K562 (cell line): ENCODE measurements around the gene CRYBB1. TPM values are rescaled to one million over a fixed set of nuclear protein-coding genes. Genes with fewer than 3 reads are reported as not detected.

ENCODE experiments used
- ATAC-seq: fragments of 200-7000 bp; cut with Tn5 transposase; 3 replicates; pipeline ENCODE4 v1.9.1; 2020; ENCODE audit warnings: moderate library complexity
- BruUV-seq: library from RNA; stranded (reverse); fragments of 400-500 nt; replicated peaks from 2 replicates; lab custom pipeline; 2021; lab: Mats Ljungman, UMichigan
- CTCF ChIA-PET: fragments of 300-600 bp; formaldehyde crosslinking; extraction: SDS; loops from one replicate; lab custom pipeline; 2021; ENCODE audit warnings: low intra/inter-chr PET ratio; lab: Yijun Ruan, JAX
- POLR2A ChIA-PET: fragments of 300-600, 350-650 bp; sonication (Branson Sonifier 250); formaldehyde crosslinking; extraction: SDS; loops from one replicate; lab custom pipeline; 2021; ENCODE audit warnings: antibody characterized with exemption, inconsistent platforms; lab: Yijun Ruan, JAX
- DNase-seq, 4 experiments: peaks; one replicate each; pipeline versions ENCODE4 v3.0.0 to v3.0.0-alpha.2; 2011 to 2018; ENCODE audit warnings: low spot score in 3 of 4, mixed read lengths in 3 of 4; ENCODE audit errors: extremely low read depth in 1 of 4
- FAIRE-seq: peaks from 2 replicates; lab custom pipeline; 2011; peaks lifted over from hg19 to GRCh38; lab: Jason Lieb, UNC
- H2AFZ ChIP-seq: 2 replicates; pipeline ENCODE4 v1.6.0; 2011; ENCODE audit warnings: low read depth, low read length, control low read depth, inconsistent platforms
- H3K27ac ChIP-seq: fragments of 200-600 bp; 3 replicates; pipeline ENCODE4 v1.8.0; 2011; ENCODE audit warnings: low read depth, mild to moderate bottlenecking, control low read depth, inconsistent platforms, low read length, moderate library complexity, mixed read lengths; ENCODE audit errors: extremely low read depth
- H3K27me3 ChIP-seq, 2 experiments: fragments of 300-600 bp in 1 of 2; 2 replicates in 1 of 2; 3 replicates in 1 of 2; pipeline versions ENCODE4 v1.6.0 to v1.8.0; 2011; ENCODE audit warnings: inconsistent platforms in 2 of 2, low read length in 2 of 2, mild to moderate bottlenecking in 1 of 2, mixed read lengths in 1 of 2, moderate library complexity in 1 of 2; ENCODE audit not compliant: control insufficient read depth in 2 of 2, insufficient read depth in 2 of 2
- H3K36me3 ChIP-seq: fragments of 300-600 bp; 3 replicates; pipeline ENCODE4 v1.8.0; 2011; ENCODE audit warnings: mild to moderate bottlenecking, low read length, inconsistent platforms; ENCODE audit not compliant: control insufficient read depth, insufficient read depth
- H3K4me1 ChIP-seq, 2 experiments: fragments of 200-600 bp in 1 of 2; replicated peaks in 1 of 2; 2 replicates in 1 of 2; 3 replicates in 1 of 2; pipeline versions ENCODE4 v1.5.1 to v1.8.0; 2011; ENCODE audit warnings: inconsistent platforms in 2 of 2, low read length in 2 of 2, mild to moderate bottlenecking in 1 of 2, mixed read lengths in 1 of 2, moderate library complexity in 1 of 2; ENCODE audit not compliant: control insufficient read depth in 2 of 2, insufficient read depth in 2 of 2
- H3K4me2 ChIP-seq: 2 replicates; pipeline ENCODE4 v1.6.1; 2011; ENCODE audit warnings: low read length, control low read depth, inconsistent platforms, mixed read lengths; ENCODE audit not compliant: insufficient read depth
- H3K4me3 ChIP-seq: fragments of 200-600 bp; sonication (generic), shearing (Covaris generic); 2 replicates; pipeline ENCODE4 v1.5.1; 2016; ENCODE audit warnings: control low read depth, inconsistent platforms
- H3K79me2 ChIP-seq: fragments of 200-600 bp; 3 replicates; pipeline ENCODE4 v1.8.0; 2011; ENCODE audit warnings: low read length, inconsistent platforms; ENCODE audit not compliant: control insufficient read depth, insufficient read depth
- H3K9ac ChIP-seq, 2 experiments: 2 replicates each; pipeline versions ENCODE4 v1.6.0 to v1.6.1; 2011; ENCODE audit warnings: low read depth in 2 of 2, low read length in 2 of 2, control low read depth in 1 of 2, inconsistent platforms in 1 of 2, mild to moderate bottlenecking in 1 of 2, mixed read lengths in 1 of 2; ENCODE audit not compliant: insufficient read depth in 1 of 2
- H3K9me1 ChIP-seq: one replicate; pipeline ENCODE4 v1.6.0; 2011; ENCODE audit warnings: inconsistent platforms, mild to moderate bottlenecking, low read length, moderate library complexity; ENCODE audit not compliant: control insufficient read depth, insufficient read depth
- H3K9me3 ChIP-seq: replicated peaks from 2 replicates; pipeline ENCODE4 v1.5.1; 2011; ENCODE audit warnings: low read depth, low read length, inconsistent platforms; ENCODE audit not compliant: control insufficient read depth, insufficient read depth
- H4K20me1 ChIP-seq: replicated peaks from 2 replicates; pipeline ENCODE4 v1.6.1; 2011; ENCODE audit warnings: low read length, inconsistent platforms, mixed read lengths; ENCODE audit not compliant: control insufficient read depth, insufficient read depth
- ARID1B ChIP-seq: fragments of 450-650 bp; IDR thresholded peaks from 2 replicates; pipeline ENCODE4 v1.6.1; 2016; ENCODE audit warnings: antibody characterized with exemption, mild to moderate bottlenecking, inconsistent platforms
- CHCHD3 ChIP-seq: fragments of 250-450 bp; sonication (Bioruptor Pico); IDR thresholded peaks from 2 replicates; pipeline ENCODE4 v2.1.2; 2022; ENCODE audit warnings: mild to moderate bottlenecking
- DDX20 ChIP-seq: fragments of 450-650 bp; IDR thresholded peaks from 2 replicates; pipeline ENCODE4 v1.6.1; 2016; ENCODE audit warnings: missing genetic modification characterization, low read depth, mild to moderate bottlenecking, missing compliant biosample characterization, moderate library complexity
- DPF2 ChIP-seq: fragments of 450-650 bp; IDR thresholded peaks from 2 replicates; pipeline ENCODE4 v1.6.1; 2016
- KDM1A ChIP-seq, 2 experiments: fragments of 450-650 bp; IDR thresholded peaks; 2 replicates each; pipeline ENCODE4 v1.6.1; 2016; ENCODE audit warnings: mild to moderate bottlenecking in 2 of 2
- KLF1 ChIP-seq: fragments of 450-650 bp; IDR thresholded peaks from 2 replicates; pipeline ENCODE4 v1.6.1; 2016; ENCODE audit warnings: missing genetic modification characterization, missing compliant biosample characterization
- MAFK ChIP-seq: IDR thresholded peaks from 2 replicates; pipeline ENCODE4 v1.6.1; 2011; ENCODE audit warnings: low read length, improper control_type of control experiment
- MED1 ChIP-seq: sonication (generic); formaldehyde crosslinking; IDR thresholded peaks from 2 replicates; pipeline ENCODE4 v1.8.1; 2023; ENCODE audit warnings: missing genetic modification reagents, borderline replicate concordance
- MTA3 ChIP-seq: fragments of 450-650 bp; formaldehyde crosslinking; IDR thresholded peaks from 2 replicates; pipeline ENCODE4 v1.6.1; 2017; ENCODE audit warnings: mild to moderate bottlenecking, borderline replicate concordance
- NELFE ChIP-seq: IDR thresholded peaks from 2 replicates; pipeline ENCODE4 v1.6.1; 2011; ENCODE audit warnings: mild to moderate bottlenecking; ENCODE audit not compliant: insufficient read depth, insufficient read length
- TEAD1 ChIP-seq, 2 experiments: fragments of 450-650 bp in 1 of 2; sonication (generic) in 1 of 2; formaldehyde crosslinking; IDR thresholded peaks; 2 replicates each; pipeline versions ENCODE4 v1.4.0 to v1.8.0; 2020 to 2022; ENCODE audit warnings: mild to moderate bottlenecking in 2 of 2, missing genetic modification reagents in 1 of 2
- ZNF12 ChIP-seq: sonication (generic); formaldehyde crosslinking; IDR thresholded peaks from 2 replicates; pipeline ENCODE4 v1.4.0; 2020; ENCODE audit warnings: mild to moderate bottlenecking, missing genetic modification reagents
- ZNF134 ChIP-seq: fragments of 250-450 bp; sonication (Bioruptor Pico); conservative IDR thresholded peaks from 2 replicates; pipeline ENCODE4 v1.4.0; 2020
- ZNF212 ChIP-seq: fragments of 450-650 bp; formaldehyde crosslinking; IDR thresholded peaks from 2 replicates; pipeline ENCODE4 v1.4.0; 2020; ENCODE audit warnings: mild to moderate bottlenecking
- ZNF224 ChIP-seq: sonication (generic); formaldehyde crosslinking; IDR thresholded peaks from 2 replicates; pipeline ENCODE4 v1.8.0; 2022; ENCODE audit warnings: mild to moderate bottlenecking, missing genetic modification reagents
- WGBS: fragments of 100-300 bp; shearing (Covaris generic); methylation state at CpG from one replicate; pipeline ENCODE4 v1.1.6; 2016; ENCODE audit warnings: low coverage, mixed read lengths; ENCODE audit not compliant: insufficient coverage; ENCODE audit errors: missing lambda C conversion rate; 5-methylcytosine and 5-hydroxymethylcytosine counted together
- in situ Hi-C: fragments of 300-500 bp; cut with MboI; formaldehyde crosslinking; loops from 4 replicates; pipeline ENCODE4 v1.15.0; 2018; ENCODE audit warnings: inconsistent platforms, mixed read lengths
- intact Hi-C: fragments of 100-400 bp; cut with micrococcal nuclease; formaldehyde crosslinking; loops from 2 replicates; pipeline ENCODE4 v1.14.2; 2022
- polyA plus RNA-seq, 8 experiments: library from polyadenylated mRNA; depleted of rRNA in 4 of 8; stranded (reverse) in 5 of 8; unstranded in 3 of 8; fragments of >200 nt; fragmentation: Nextera tagmentation in 2 of 8; fragmentation: Illumina TruSeq in 1 of 8; extraction: Ambion mirVana in 2 of 8; extraction: Trizol in 1 of 8; gene quantifications; 2 replicates each; pipeline versions ENCODE4 v1.2.1 to v1.2.3, GENCODE V29; 2011 to 2014; ENCODE audit warnings: inconsistent platforms in 1 of 8, missing spikeins in 1 of 8
- total RNA-seq, 7 experiments: library from RNA; depleted of rRNA in 6 of 7; stranded (reverse); fragments of >200 nt in 6 of 7; fragmentation: Illumina TruSeq in 2 of 7; extraction: Trizol in 2 of 7; gene quantifications; 2 replicates each; pipeline versions ENCODE4 v1.2.1 to v1.2.3, GENCODE V29; 2011 to 2021; ENCODE audit warnings: low replicate concordance in 1 of 7
- TF ChIP-seq, protein P1 (sequence below): IDR thresholded peaks from 2 replicates; pipeline ENCODE4 v1.6.1; 2011; ENCODE audit not compliant: insufficient read length; ENCODE audit errors: extremely low read depth

CRYBB1 gene
- total and polyA plus RNA-seq, 9 of the 15 experiments (the other 6 are each of a cell fraction or from before 2014, with no cell fraction given) = 0.16 to 0.45 (median 0.33) TPM; not detected in 2

GRCh38 chr22:26634189-26634588 is 16.4 kb upstream of the CRYBB1 start:
- Histone ChIP-seq H3K79me2 (peaks cover 7% of the 10 kb centered on the region; the same call in 1 of the 3 replicates), H3K4me1 (peaks cover 20 to 37% of the 10 kb centered on the region in 2 experiments), H3K4me2 (no peak overlapping the region), H3K36me3 (no peaks in the 10 kb centered on the region), H3K27ac (peak overlapping the region; percentile 87), H3K27me3 (no peaks in the 10 kb centered on the region), H3K9ac (no peak overlapping the region; a peak in 1 of 4 replicates), H3K4me3 (no peak overlapping the region), H2AFZ (no peak overlapping the region), H3K9me3 (no peaks in the 10 kb centered on the region), H4K20me1 (no peaks in the 10 kb centered on the region), H3K9me1 (peaks cover 4% of the 10 kb centered on the region)
- CTCF ChIA-PET = no interaction called here
- TF ChIP-seq KDM1A (IDR thresholded peaks at IDR 0.05) = no peak
- TF ChIP-seq ZNF12 (CRISPR knock-in tag) = peak; percentile 95
- POLR2A ChIA-PET = no interaction called here
- ATAC-seq (no peak), DNase-seq (no peak), FAIRE-seq (no peak)
- 60% methylated on average over 1 of the region's 3 CpGs for WGBS
- BruUV-seq = no TSS peak
- intact Hi-C loops = no loop called here
- in situ Hi-C loops = no loop called here

GRCh38 chr22:26632422-26633155 is 14.8 kb upstream of the CRYBB1 start:
- peak overlapping the region; percentile 87 for H3K27ac ChIP-seq
- BruUV-seq = TSS peak; percentile 73
- peak overlapping the region in 1 of 2 experiments; percentile 57; a peak in 2 of 4 replicates for H3K9ac ChIP-seq
- peak overlapping the region; percentile 63 for H2AFZ ChIP-seq
- H3K4me2 ChIP-seq = peak overlapping the region; percentile 77
- FAIRE-seq (peak; percentile 94), ATAC-seq (peak; percentile 88), DNase-seq (peak; percentile 85 to 90 (median 86))
- H3K36me3 ChIP-seq = no peaks in the 10 kb centered on the region
- H3K9me3 ChIP-seq = peaks cover 2% of the 10 kb centered on the region; the same call in 1 of the 2 replicates
- 0% methylated on average over 8 of the region's 8 CpGs for WGBS
- H3K9me1 ChIP-seq = peaks cover 4% of the 10 kb centered on the region
- peaks cover 7% of the 10 kb centered on the region; the same call in 1 of the 3 replicates for H3K79me2 ChIP-seq
- H3K4me1 ChIP-seq = peaks cover 20 to 49% of the 10 kb centered on the region in 2 experiments
- no peaks in the 10 kb centered on the region for H3K27me3 ChIP-seq
- peak overlapping the region; percentile 15; the same call in 1 of the 2 replicates for H3K4me3 ChIP-seq
- ChIA-PET CTCF (no interaction called here), POLR2A (interaction anchor here (0.6 to 1.9 kb wide), 4 partner anchors 9 to 113 kb away, joined by 3 to 12 read pairs (median 3); partner anchors contain the start of genes CRYBA4 and TPST2)
- in situ Hi-C loops = no loop called here
- H4K20me1 ChIP-seq = no peaks in the 10 kb centered on the region
- intact Hi-C loops = no loop called here
- TF ChIP-seq ZNF134 = no peak
- TF ChIP-seq NELFE = no peak
- TF ChIP-seq KLF1 = peak; percentile 63; the same call in 1 of the 2 replicates
- TF ChIP-seq, protein P1, sequence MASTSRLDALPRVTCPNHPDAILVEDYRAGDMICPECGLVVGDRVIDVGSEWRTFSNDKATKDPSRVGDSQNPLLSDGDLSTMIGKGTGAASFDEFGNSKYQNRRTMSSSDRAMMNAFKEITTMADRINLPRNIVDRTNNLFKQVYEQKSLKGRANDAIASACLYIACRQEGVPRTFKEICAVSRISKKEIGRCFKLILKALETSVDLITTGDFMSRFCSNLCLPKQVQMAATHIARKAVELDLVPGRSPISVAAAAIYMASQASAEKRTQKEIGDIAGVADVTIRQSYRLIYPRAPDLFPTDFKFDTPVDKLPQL = no peak
- TF ChIP-seq ZNF224 (CRISPR knock-in tag) = no peak
- TF ChIP-seq MTA3 = peak; percentile 94
- TF ChIP-seq DPF2 = peak; percentile 97
- TF ChIP-seq ZNF212 = no peak
- TF ChIP-seq TEAD1 (CRISPR knock-in tag; IDR thresholded peaks at IDR 0.05) = 0 out of 4 replicates have a peak, but pooled peaks of 1 of the 2 experiments have one; percentile 68
- no peak for TF ChIP-seq MED1 (CRISPR knock-in tag)
- TF ChIP-seq ARID1B = peak; percentile 98
- no peak for TF ChIP-seq MAFK
- no peak for TF ChIP-seq CHCHD3 (CRISPR knock-in tag)
- TF ChIP-seq DDX20 = no peak
